Esophagus squamous epithelium (tissue), 5 donors: Measurements from ENCODE around the gene INHBC. TPM values are rescaled to one million over a fixed set of nuclear protein-coding genes. Genes with fewer than 3 reads are reported as not detected.

Source experiments
- DNase-seq: peaks from one replicate; lab custom pipeline; 2025; lab: John Stamatoyannopoulos, UW
- H3K27ac ChIP-seq, 4 donors: fragments of 200-600 bp; sonication (generic); one replicate each; pipeline ENCODE4 v1.5.1; 2016 to 2019; ENCODE audit warnings: mild to moderate bottlenecking in 1 of 4
- H3K27me3 ChIP-seq, 4 donors: fragments of 200-600 bp; sonication (generic); 1 replicate in 3 of 4; 2 replicates in 1 of 4; pipeline versions ENCODE4 v1.5.1 to v1.6.0; 2017 to 2021; ENCODE audit warnings: antibody characterized with exemption in 1 of 4
- H3K36me3 ChIP-seq, 3 donors: fragments of 200-600 bp; sonication (generic); one replicate each; pipeline ENCODE4 v1.5.1; 2016 to 2019
- H3K4me1 ChIP-seq, 3 donors: fragments of 200-600 bp; sonication (generic); one replicate each; pipeline ENCODE4 v1.5.1; 2017 to 2019
- H3K4me3 ChIP-seq, 4 donors: fragments of 200-600 bp; sonication (generic); 1 replicate in 3 of 4; 2 replicates in 1 of 4; pipeline ENCODE4 v1.5.1; 2016 to 2019; ENCODE audit warnings: mild to moderate bottlenecking in 2 of 4, moderate library complexity in 1 of 4
- H3K9me3 ChIP-seq, 3 donors: fragments of 200-600 bp; sonication (generic); one replicate each; pipeline ENCODE4 v1.5.1; 2016 to 2019
- POLR2A ChIP-seq, 4 donors: fragments of 450-650 bp; IDR thresholded peaks; one replicate each; pipeline ENCODE4 v1.6.1; 2017; ENCODE audit warnings: antibody characterized with exemption in 4 of 4, mild to moderate bottlenecking in 4 of 4, moderate library complexity in 3 of 4
- WGBS, 2 donors: methylation state at CpG; one replicate each; pipeline ENCODE4 v1.1.5; 2018; 5-methylcytosine and 5-hydroxymethylcytosine counted together
- intact Hi-C: fragments of 100-400 bp; cut with DNase I; formaldehyde crosslinking; loops from one replicate; pipeline ENCODE4 v1.15.0; 2022
- total RNA-seq, 4 donors: library from RNA; depleted of rRNA; stranded (reverse); fragments of >200 nt; gene quantifications; one replicate each; pipeline ENCODE4 v1.1.0, GENCODE V29; 2016
- TF ChIP-seq, protein P1 (sequence below), 6 experiments: fragments of 450-650 bp in 4 of 6; fragments of 200-600 bp in 2 of 6; sonication (generic) in 2 of 6; IDR thresholded peaks; one replicate each; pipeline ENCODE4 v1.5.1; 2016 to 2019; ENCODE audit warnings: antibody characterized with exemption in 6 of 6, mild to moderate bottlenecking in 4 of 6, moderate library complexity in 4 of 6
- donor health status: DM: yes; HTN: yes; CAD: no.

INHBC gene
- total RNA-seq, 4 donors from 2014 or later: not detected

- peak overlapping the region; percentile 57 to 90 (median 78) for H3K27ac ChIP-seq
- H3K36me3 ChIP-seq: no peaks in the 10 kb centered on the region
- no peak for DNase-seq
- no peaks in the 10 kb centered on the region for H3K9me3 ChIP-seq
- H3K4me3 ChIP-seq: peak overlapping the region; percentile 39 to 82 (median 61)
- intact Hi-C loops: loop anchor here (10.0 kb wide), 1 partner anchor 154 kb away; no protein-coding TSS in a partner anchor
- H3K27me3 ChIP-seq: peaks cover 0 to 43% (median 0%) of the 10 kb centered on the region in 4 donors
- no peak for TF ChIP-seq POLR2A (IDR thresholded peaks at IDR 0.05)
- TF ChIP-seq, protein P1, sequence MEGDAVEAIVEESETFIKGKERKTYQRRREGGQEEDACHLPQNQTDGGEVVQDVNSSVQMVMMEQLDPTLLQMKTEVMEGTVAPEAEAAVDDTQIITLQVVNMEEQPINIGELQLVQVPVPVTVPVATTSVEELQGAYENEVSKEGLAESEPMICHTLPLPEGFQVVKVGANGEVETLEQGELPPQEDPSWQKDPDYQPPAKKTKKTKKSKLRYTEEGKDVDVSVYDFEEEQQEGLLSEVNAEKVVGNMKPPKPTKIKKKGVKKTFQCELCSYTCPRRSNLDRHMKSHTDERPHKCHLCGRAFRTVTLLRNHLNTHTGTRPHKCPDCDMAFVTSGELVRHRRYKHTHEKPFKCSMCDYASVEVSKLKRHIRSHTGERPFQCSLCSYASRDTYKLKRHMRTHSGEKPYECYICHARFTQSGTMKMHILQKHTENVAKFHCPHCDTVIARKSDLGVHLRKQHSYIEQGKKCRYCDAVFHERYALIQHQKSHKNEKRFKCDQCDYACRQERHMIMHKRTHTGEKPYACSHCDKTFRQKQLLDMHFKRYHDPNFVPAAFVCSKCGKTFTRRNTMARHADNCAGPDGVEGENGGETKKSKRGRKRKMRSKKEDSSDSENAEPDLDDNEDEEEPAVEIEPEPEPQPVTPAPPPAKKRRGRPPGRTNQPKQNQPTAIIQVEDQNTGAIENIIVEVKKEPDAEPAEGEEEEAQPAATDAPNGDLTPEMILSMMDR (IDR thresholded peaks at IDR 0.05): no peak
- peaks cover 25 to 52% (median 33%) of the 10 kb centered on the region in 3 donors for H3K4me1 ChIP-seq
- 27 to 31% methylated on average over 3 of the region's 3 CpGs for WGBS, 2 donors
Measured at GRCh38 chr12:57458665-57459054, 24.1 kb downstream of the INHBC start.

- Histone ChIP-seq H3K4me1 (peaks cover 25 to 52% (median 33%) of the 10 kb centered on the region in 3 donors), H3K27ac (peak overlapping the region; percentile 57 to 90 (median 78)), H3K36me3 (no peaks in the 10 kb centered on the region), H3K27me3 (peaks cover 0 to 46% (median 0%) of the 10 kb centered on the region in 4 donors), H3K4me3 (peak overlapping the region; percentile 39 to 82 (median 61)), H3K9me3 (no peaks in the 10 kb centered on the region)
- intact Hi-C loops: loop anchor here (10.0 kb wide), 1 partner anchor 154 kb away; no protein-coding TSS in a partner anchor
- TF ChIP-seq, protein P1 (IDR thresholded peaks at IDR 0.05): peak; percentile 96 to 99 (median 98)
- peak in 2 of 4 donors; percentile 4 to 49 for TF ChIP-seq POLR2A (IDR thresholded peaks at IDR 0.05)
- peak; percentile 73 for DNase-seq
- 0 to 1% methylated on average over 16 to 22 of the region's 24 CpGs for WGBS, 2 donors
Measured at GRCh38 chr12:57459055-57459749, 24.6 kb downstream of the INHBC start.

DNA sequence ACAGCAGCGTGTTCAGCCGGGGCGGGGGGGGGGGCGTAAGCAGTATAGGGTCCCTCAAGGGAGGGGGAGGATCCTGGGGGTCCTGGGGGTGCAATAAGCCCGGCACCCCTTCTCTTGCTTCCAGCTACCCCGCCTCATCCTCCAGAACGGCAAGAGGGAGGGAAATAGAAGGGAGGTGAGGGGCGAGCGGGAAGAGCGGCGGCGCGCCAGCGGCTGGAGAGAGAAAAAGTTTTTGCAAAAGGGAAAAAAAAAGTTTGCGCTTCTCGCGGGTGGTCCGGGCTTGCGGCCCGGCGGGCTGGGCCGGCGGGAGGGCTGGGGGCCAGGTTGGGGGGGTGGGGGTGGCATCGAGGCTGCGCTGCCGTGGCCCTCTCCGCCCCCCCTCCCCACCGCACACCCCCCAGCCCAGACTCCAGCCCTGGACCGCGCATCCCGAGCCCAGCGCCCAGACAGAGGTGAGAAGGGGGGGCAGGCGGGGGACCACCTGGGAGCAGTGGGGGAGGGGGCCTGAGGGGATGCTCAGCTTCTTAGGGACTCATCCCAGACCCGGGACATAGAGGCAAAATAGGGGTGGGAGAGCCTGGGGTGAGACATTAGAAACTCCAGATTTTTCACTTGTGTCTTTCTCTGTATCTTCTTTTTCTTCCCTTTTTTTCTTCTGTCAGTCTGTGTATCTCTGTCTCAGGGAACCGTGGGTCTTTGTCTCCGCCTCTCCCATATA is 25.3 kb downstream of the INHBC start, which contains the start of gene GLI1:
TSS of gene GLI1 (plus strand) at position 36 of the 718 bp plus-strand sequence. CDS start 3,907 bp downstream, outside the sequence.
- intact Hi-C loops: loop anchor here (10.0 kb wide), 1 partner anchor 155 kb away; no protein-coding TSS in a partner anchor

DNA sequence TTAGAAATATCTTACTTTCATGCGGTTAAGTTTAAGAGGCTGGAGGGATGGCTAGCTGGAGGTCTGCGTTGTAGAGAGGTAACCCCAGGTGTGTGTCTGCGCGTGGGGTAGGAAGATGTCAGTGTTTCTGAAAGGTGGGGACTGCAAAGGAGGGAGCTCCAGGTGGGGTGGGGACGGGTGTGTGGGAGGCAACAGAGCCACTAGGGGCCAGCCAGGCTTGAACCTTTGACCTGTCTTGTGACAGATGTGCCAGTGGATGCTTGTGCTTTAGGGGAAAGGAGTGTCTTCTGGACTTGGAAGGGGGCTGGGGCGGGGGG is 25.8 kb downstream of the INHBC start:
- H3K9me3 ChIP-seq: no peaks in the 10 kb centered on the region
- H3K4me3 ChIP-seq: peak overlapping the region in 2 of 4 donors; percentile 59 to 82
- intact Hi-C loops: no loop called here
- H3K4me1 ChIP-seq: peaks cover 25 to 52% (median 33%) of the 10 kb centered on the region in 3 donors
- H3K36me3 ChIP-seq: no peaks in the 10 kb centered on the region
- TF ChIP-seq POLR2A (IDR thresholded peaks at IDR 0.05): no peak
- TF ChIP-seq, protein P1 (IDR thresholded peaks at IDR 0.05): no peak
- peak overlapping the region in 1 of 4 donors; percentile 21 for H3K27ac ChIP-seq
- no peak for DNase-seq
- 0% methylated on average over 2 to 5 of the region's 6 CpGs for WGBS, 2 donors
- H3K27me3 ChIP-seq: peaks cover 0 to 49% (median 0%) of the 10 kb centered on the region in 4 donors

More for the DNA sequence above, 25.3 kb downstream of the INHBC start, which contains the start of gene GLI1:
- H3K27ac ChIP-seq: peak within 1 kb of the TSS; percentile 57 to 90 (median 78)
- no peak for DNase-seq
- WGBS, 2 donors: 1% methylated on average over 13 to 23 of the region's 36 CpGs
- no peaks in the 10 kb centered on the region for H3K9me3 ChIP-seq
- H3K27me3 ChIP-seq: peaks cover 0 to 49% (median 0%) of the 10 kb centered on the region in 4 donors
- peak within 1 kb of the TSS; percentile 39 to 82 (median 61) for H3K4me3 ChIP-seq
- TF ChIP-seq, protein P1 (IDR thresholded peaks at IDR 0.05): no peak
- no peak for TF ChIP-seq POLR2A (IDR thresholded peaks at IDR 0.05)
- H3K4me1 ChIP-seq: peaks cover 25 to 52% (median 33%) of the 10 kb centered on the region in 3 donors
- H3K36me3 ChIP-seq: no peaks in the 10 kb centered on the region
